H9 (cell line): ENCODE results near the gene FUCA1. TPM values are rescaled to one million over a fixed set of nuclear protein-coding genes. Genes with fewer than 3 reads are reported as not detected.

Experiments used
- DNase-seq: peaks from one replicate; pipeline ENCODE4 v3.0.0-alpha.2; 2017
- H2AFZ ChIP-seq: one replicate; pipeline ENCODE4 v1.6.1; 2013; ENCODE audit warnings: mild to moderate bottlenecking, low read length, control low read depth, moderate library complexity
- H2AK5ac ChIP-seq: 2 replicates; pipeline ENCODE4 v1.6.1; 2013; ENCODE audit warnings: low read length, control low read depth, mixed read lengths; ENCODE audit not compliant: insufficient read length
- H2BK120ac ChIP-seq: one replicate; pipeline ENCODE4 v1.6.1; 2013; ENCODE audit warnings: low read depth, mild to moderate bottlenecking, low read length, control low read depth, inconsistent platforms; ENCODE audit not compliant: poor library complexity, severe bottlenecking
- H2BK12ac ChIP-seq: 2 replicates; pipeline ENCODE4 v1.6.1; 2013; ENCODE audit warnings: low read length, control low read depth, mixed read lengths, low read depth; ENCODE audit not compliant: insufficient read length
- H2BK15ac ChIP-seq: 2 replicates; pipeline ENCODE4 v1.6.1; 2013; ENCODE audit warnings: low read depth, low read length, control low read depth
- H2BK20ac ChIP-seq: one replicate; pipeline ENCODE4 v1.6.1; 2013; ENCODE audit warnings: low read depth, mild to moderate bottlenecking, low read length, control low read depth, inconsistent platforms; ENCODE audit not compliant: poor library complexity, severe bottlenecking
- H2BK5ac ChIP-seq: 2 replicates; pipeline ENCODE4 v1.6.1; 2013; ENCODE audit warnings: low read length, control low read depth, mixed read lengths; ENCODE audit not compliant: insufficient read length
- H3K14ac ChIP-seq: 2 replicates; pipeline ENCODE4 v1.6.1; 2013; ENCODE audit warnings: low read length, control low read depth; ENCODE audit not compliant: insufficient read depth
- H3K18ac ChIP-seq: 2 replicates; pipeline ENCODE4 v1.6.1; 2013; ENCODE audit warnings: low read depth, mild to moderate bottlenecking, mixed read lengths, low read length, control low read depth; ENCODE audit not compliant: insufficient read length
- H3K23ac ChIP-seq: 2 replicates; pipeline ENCODE4 v1.6.1; 2013; ENCODE audit warnings: low read length, control low read depth, mixed read lengths, low read depth; ENCODE audit not compliant: insufficient read length
- H3K23me2 ChIP-seq: 2 replicates; pipeline ENCODE4 v1.6.1; 2013; ENCODE audit warnings: low read depth, mild to moderate bottlenecking, mixed read lengths, low read length, control low read depth; ENCODE audit not compliant: insufficient read length, poor library complexity, severe bottlenecking
- H3K27ac ChIP-seq: 2 replicates; pipeline ENCODE4 v1.5.1; 2013; ENCODE audit warnings: low read length, control low read depth, mixed read lengths, low read depth; ENCODE audit not compliant: insufficient read length
- H3K27me3 ChIP-seq: 2 replicates; pipeline ENCODE4 v1.6.1; 2013; ENCODE audit warnings: low read length, control low read depth, inconsistent platforms; ENCODE audit not compliant: insufficient read depth
- H3K4ac ChIP-seq: 2 replicates; pipeline ENCODE4 v1.6.1; 2013; ENCODE audit warnings: low read depth, mild to moderate bottlenecking, control low read depth, inconsistent platforms, low read length, moderate library complexity
- H3K4me1 ChIP-seq: 2 replicates; pipeline ENCODE4 v1.6.1; 2013; ENCODE audit warnings: low read length, control low read depth, inconsistent platforms; ENCODE audit not compliant: insufficient read depth
- H3K4me2 ChIP-seq: 2 replicates; pipeline ENCODE4 v1.6.1; 2013; ENCODE audit warnings: low read length, control low read depth, mixed read lengths; ENCODE audit not compliant: insufficient read length, insufficient read depth
- H3K56ac ChIP-seq: 2 replicates; pipeline ENCODE4 v1.6.1; 2013; ENCODE audit warnings: low read depth, mild to moderate bottlenecking, mixed read lengths, low read length, control low read depth; ENCODE audit not compliant: insufficient read length
- H3K79me1 ChIP-seq: 2 replicates; pipeline ENCODE4 v1.6.1; 2013; ENCODE audit warnings: low read depth, mild to moderate bottlenecking, moderate library complexity, low read length, control low read depth, inconsistent platforms; ENCODE audit not compliant: insufficient read depth, poor library complexity, severe bottlenecking
- H3K79me2 ChIP-seq: 2 replicates; pipeline ENCODE4 v1.6.1; 2013; ENCODE audit warnings: low read length, control low read depth, inconsistent platforms; ENCODE audit not compliant: insufficient read depth
- H3K9ac ChIP-seq: 2 replicates; pipeline ENCODE4 v1.6.1; 2013; ENCODE audit warnings: low read length, control low read depth, mixed read lengths; ENCODE audit not compliant: insufficient read length; ENCODE audit errors: extremely low read depth
- H3K9me3 ChIP-seq: one replicate; pipeline ENCODE4 v1.6.1; 2013; ENCODE audit warnings: low read depth, low read length, inconsistent platforms; ENCODE audit not compliant: control insufficient read depth
- H3T11ph ChIP-seq: one replicate; pipeline ENCODE4 v1.6.1; 2013; ENCODE audit warnings: mild to moderate bottlenecking, low read length, control low read depth, inconsistent platforms
- H4K20me1 ChIP-seq: one replicate; pipeline ENCODE4 v1.6.1; 2013; ENCODE audit not compliant: control insufficient read depth, insufficient read length, insufficient read depth
- H4K5ac ChIP-seq: 2 replicates; pipeline ENCODE4 v1.6.1; 2013; ENCODE audit warnings: low read depth, mild to moderate bottlenecking, mixed read lengths, low read length, control low read depth; ENCODE audit not compliant: insufficient read length
- H4K8ac ChIP-seq: replicated peaks from 2 replicates; pipeline ENCODE4 v1.6.1; 2013; ENCODE audit warnings: low read length, control low read depth, mixed read lengths, low read depth; ENCODE audit not compliant: insufficient read length
- H4K91ac ChIP-seq: 2 replicates; pipeline ENCODE4 v1.6.1; 2013; ENCODE audit warnings: low read depth, mild to moderate bottlenecking, moderate library complexity, mixed read lengths, low read length, control low read depth; ENCODE audit not compliant: insufficient read length
- H3K27ac Mint-ChIP-seq, 3 experiments: 2 replicates in 2 of 3; 3 replicates in 1 of 3; pipeline ENCODE4 v1.8.0; 2020 to 2021; ENCODE audit warnings: mixed read lengths in 3 of 3, mild to moderate bottlenecking in 1 of 3, moderate library complexity in 1 of 3
- H3K27me3 Mint-ChIP-seq: 2 replicates; pipeline ENCODE4 v1.8.0; 2021; ENCODE audit warnings: low read depth, mild to moderate bottlenecking, moderate library complexity, mixed read lengths
- H3K36me3 Mint-ChIP-seq, 3 experiments: 2 replicates in 2 of 3; 3 replicates in 1 of 3; pipeline ENCODE4 v1.8.0; 2020 to 2021; ENCODE audit warnings: low read depth in 3 of 3, mixed read lengths in 3 of 3; ENCODE audit not compliant: insufficient read depth in 1 of 3
- H3K4me1 Mint-ChIP-seq, 2 experiments: 2 replicates each; pipeline ENCODE4 v1.8.0; 2020; ENCODE audit warnings: mixed read lengths in 2 of 2
- H3K4me3 Mint-ChIP-seq, 2 experiments: 2 replicates in 1 of 2; 3 replicates in 1 of 2; pipeline ENCODE4 v1.8.0; 2020 to 2021; ENCODE audit warnings: mild to moderate bottlenecking in 2 of 2, mixed read lengths in 2 of 2, moderate library complexity in 1 of 2
- H3K9me3 Mint-ChIP-seq, 2 experiments: 2 replicates in 1 of 2; 3 replicates in 1 of 2; pipeline ENCODE4 v1.8.0; 2020; ENCODE audit warnings: mild to moderate bottlenecking in 2 of 2, mixed read lengths in 2 of 2, moderate library complexity in 1 of 2
- WGBS: extraction: QIAGEN DNeasy Blood & Tissue Kit; methylation state at CpG from one replicate; pipeline ENCODE4 v1.1.7; 2013; ENCODE audit warnings: missing lambda C conversion rate, low lambda C conversion rate, mixed read lengths; ENCODE audit not compliant: insufficient read length; ENCODE audit errors: extremely low coverage; 5-methylcytosine and 5-hydroxymethylcytosine counted together
- total RNA-seq: library from RNA; stranded (reverse); gene quantifications from 2 replicates; pipeline ENCODE4 v1.2.1, GENCODE V29; 2021
- TF ChIP-seq, protein P1 (sequence below): fragments of 200-600 bp; sonication (generic); conservative IDR thresholded peaks from 3 replicates; pipeline ENCODE4 v1.8.0; 2021; ENCODE audit warnings: antibody characterized with exemption, mild to moderate bottlenecking

Gene FUCA1
- total RNA-seq, 1 experiment from 2014 or later, result 9.1 TPM

DNA sequence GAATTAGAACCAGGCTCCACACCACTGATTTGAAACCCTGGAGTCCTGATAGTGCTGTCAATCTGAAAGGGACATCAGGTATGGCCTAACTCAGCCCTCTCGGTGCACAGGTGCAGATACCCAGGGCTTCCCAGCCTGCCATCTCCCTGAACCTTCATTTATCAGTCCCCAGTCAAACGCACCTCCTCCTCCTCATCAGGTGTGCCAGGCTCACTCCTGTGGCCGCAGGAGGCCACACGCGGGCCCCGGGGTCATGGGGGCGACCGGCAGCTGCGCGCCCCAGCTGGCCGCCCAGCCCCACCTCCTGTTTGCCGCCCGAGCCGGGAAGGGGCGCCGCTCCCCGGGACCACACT lies 572 bp downstream of the FUCA1 start:
- H2BK5ac ChIP-seq, result no peak overlapping the region
- H4K8ac ChIP-seq, result no peak overlapping the region
- H4K5ac ChIP-seq, result no peak overlapping the region
- no peak overlapping the region for H3K4ac ChIP-seq
- no peak overlapping the region for H2BK120ac ChIP-seq
- H3K4me2 ChIP-seq, result peak overlapping the region; percentile 48
- no peaks in the 10 kb centered on the region for H3K4me1 ChIP-seq
- no peak overlapping the region for H2AFZ ChIP-seq
- no peak overlapping the region for H3K56ac ChIP-seq
- H4K20me1 ChIP-seq, result no peaks in the 10 kb centered on the region
- no peak overlapping the region for H3K18ac ChIP-seq
- no peaks in the 10 kb centered on the region for H3K79me1 ChIP-seq
- Mint-ChIP-seq H3K27me3 (peaks cover 38% of the 10 kb centered on the region), H3K4me3 (peak overlapping the region; percentile 69 to 84), H3K9me3 (peaks cover 0 to 3% of the 10 kb centered on the region in 2 experiments; a peak in 1 of 5 replicates), H3K27ac (no peak overlapping the region), H3K4me1 (peaks cover 5 to 14% of the 10 kb centered on the region in 2 experiments), H3K36me3 (peaks cover 0 to 6% (median 0%) of the 10 kb centered on the region in 3 experiments; a peak in 2 of 7 replicates)
- H2BK15ac ChIP-seq, result no peak overlapping the region
- H3K79me2 ChIP-seq, result no peaks in the 10 kb centered on the region
- peaks cover 3% of the 10 kb centered on the region; the same call in 1 of the 2 replicates for H3K27me3 ChIP-seq
- no peak overlapping the region for H3K23ac ChIP-seq
- H3T11ph ChIP-seq, result no peak overlapping the region
- no peak overlapping the region for H2BK20ac ChIP-seq
- H4K91ac ChIP-seq, result no peak overlapping the region
- H3K14ac ChIP-seq, result no peak overlapping the region
- no peak for DNase-seq
- WGBS, result no CpG with 5 or more reads among the region's 17 CpGs
- no peak overlapping the region for H3K9ac ChIP-seq
- TF ChIP-seq, protein P1, sequence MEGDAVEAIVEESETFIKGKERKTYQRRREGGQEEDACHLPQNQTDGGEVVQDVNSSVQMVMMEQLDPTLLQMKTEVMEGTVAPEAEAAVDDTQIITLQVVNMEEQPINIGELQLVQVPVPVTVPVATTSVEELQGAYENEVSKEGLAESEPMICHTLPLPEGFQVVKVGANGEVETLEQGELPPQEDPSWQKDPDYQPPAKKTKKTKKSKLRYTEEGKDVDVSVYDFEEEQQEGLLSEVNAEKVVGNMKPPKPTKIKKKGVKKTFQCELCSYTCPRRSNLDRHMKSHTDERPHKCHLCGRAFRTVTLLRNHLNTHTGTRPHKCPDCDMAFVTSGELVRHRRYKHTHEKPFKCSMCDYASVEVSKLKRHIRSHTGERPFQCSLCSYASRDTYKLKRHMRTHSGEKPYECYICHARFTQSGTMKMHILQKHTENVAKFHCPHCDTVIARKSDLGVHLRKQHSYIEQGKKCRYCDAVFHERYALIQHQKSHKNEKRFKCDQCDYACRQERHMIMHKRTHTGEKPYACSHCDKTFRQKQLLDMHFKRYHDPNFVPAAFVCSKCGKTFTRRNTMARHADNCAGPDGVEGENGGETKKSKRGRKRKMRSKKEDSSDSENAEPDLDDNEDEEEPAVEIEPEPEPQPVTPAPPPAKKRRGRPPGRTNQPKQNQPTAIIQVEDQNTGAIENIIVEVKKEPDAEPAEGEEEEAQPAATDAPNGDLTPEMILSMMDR, result no peak
- peaks cover 6% of the 10 kb centered on the region for H3K23me2 ChIP-seq
- no peak overlapping the region for H2AK5ac ChIP-seq
- H3K27ac ChIP-seq, result no peak overlapping the region
- no peak overlapping the region for H2BK12ac ChIP-seq
- H3K9me3 ChIP-seq, result no peaks in the 10 kb centered on the region
